Osteoblast (primary cell): Measurements from ENCODE around the gene DNAI1. TPM values are rescaled to one million over a fixed set of nuclear protein-coding genes. Genes with fewer than 3 reads are reported as not detected.

Source experiments
- DNase-seq: peaks from one replicate; pipeline ENCODE4 v3.0.0; 2011; ENCODE audit warnings: low spot score, mixed read lengths; ENCODE audit not compliant: insufficient read length; ENCODE audit errors: missing footprints
- H2AFZ ChIP-seq: 2 replicates; pipeline ENCODE4 v1.6.0; 2011; ENCODE audit warnings: mild to moderate bottlenecking, low read length
- H3K27ac ChIP-seq: 2 replicates; pipeline ENCODE4 v1.5.1; 2011; ENCODE audit warnings: mild to moderate bottlenecking, low read depth, low read length, moderate library complexity
- H3K27me3 ChIP-seq: 2 replicates; pipeline ENCODE4 v1.6.0; 2012; ENCODE audit warnings: mild to moderate bottlenecking, control low read depth, inconsistent platforms, low read length, moderate library complexity; ENCODE audit not compliant: insufficient read depth
- H3K36me3 ChIP-seq: 2 replicates; pipeline ENCODE4 v1.5.1; 2011; ENCODE audit warnings: mild to moderate bottlenecking, low read length, control low read depth, moderate library complexity; ENCODE audit not compliant: insufficient read depth
- H3K4me1 ChIP-seq: 2 replicates; pipeline ENCODE4 v1.5.1; 2011; ENCODE audit warnings: mild to moderate bottlenecking, low read length, control low read depth, moderate library complexity; ENCODE audit not compliant: insufficient read depth
- H3K4me2 ChIP-seq: 2 replicates; pipeline ENCODE4 v1.6.0; 2011; ENCODE audit warnings: mild to moderate bottlenecking, low read length; ENCODE audit not compliant: insufficient read depth
- H3K4me3 ChIP-seq: fragments of 200-600 bp; sonication (generic); 3 replicates; pipeline ENCODE4 v1.5.1; 2012; ENCODE audit warnings: mild to moderate bottlenecking, low read length, inconsistent platforms; ENCODE audit not compliant: insufficient read depth
- H3K79me2 ChIP-seq: 2 replicates; pipeline ENCODE4 v1.6.0; 2012; ENCODE audit warnings: mild to moderate bottlenecking, low read length, control low read depth, inconsistent platforms; ENCODE audit not compliant: insufficient read depth
- H3K9me3 ChIP-seq: 2 replicates; pipeline ENCODE4 v1.5.1; 2011; ENCODE audit warnings: low read depth, low read length, control low read depth
- H4K20me1 ChIP-seq: 2 replicates; pipeline ENCODE4 v1.6.0; 2012; ENCODE audit warnings: mild to moderate bottlenecking, low read length, control low read depth; ENCODE audit not compliant: insufficient read depth
- total RNA-seq: library from RNA; depleted of rRNA; stranded (reverse); fragments of >200 nt; gene quantifications from 2 replicates; pipeline ENCODE4 v1.2.3, GENCODE V29; 2012
- TF ChIP-seq, protein P1 (sequence below): IDR thresholded peaks from 2 replicates; pipeline ENCODE4 v1.5.1; 2011; ENCODE audit warnings: mild to moderate bottlenecking, low read depth, low read length, moderate library complexity; ENCODE audit errors: extremely low read depth

DNAI1 gene
- total RNA-seq, 1 donor, result 47.4 TPM

DNA sequence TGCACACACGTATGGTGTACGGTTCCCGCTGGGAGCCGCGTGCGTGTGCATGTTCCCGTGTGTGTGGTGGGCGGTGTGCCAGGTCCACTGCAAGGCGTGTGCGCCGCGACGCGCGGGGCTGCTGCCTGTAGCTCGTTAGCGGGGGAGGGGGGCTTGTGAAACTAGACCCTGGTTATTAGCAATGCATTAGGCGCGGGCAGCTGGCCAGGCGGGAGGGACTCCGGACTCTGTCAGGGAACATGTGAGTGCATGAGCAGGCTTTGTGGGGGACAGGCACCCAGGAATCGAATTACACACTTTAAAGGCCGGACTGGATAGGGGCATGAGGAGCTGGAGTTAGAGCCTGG, 96.4 kb downstream of the DNAI1 start:
- peak; percentile 57 for DNase-seq
- H3K79me2 ChIP-seq, result no peaks in the 10 kb centered on the region
- no peaks in the 10 kb centered on the region for H3K4me1 ChIP-seq
- peaks cover 10% of the 10 kb centered on the region for H3K27me3 ChIP-seq
- no peaks in the 10 kb centered on the region for H3K9me3 ChIP-seq
- no peak overlapping the region for H2AFZ ChIP-seq
- H4K20me1 ChIP-seq, result no peaks in the 10 kb centered on the region
- TF ChIP-seq, protein P1, sequence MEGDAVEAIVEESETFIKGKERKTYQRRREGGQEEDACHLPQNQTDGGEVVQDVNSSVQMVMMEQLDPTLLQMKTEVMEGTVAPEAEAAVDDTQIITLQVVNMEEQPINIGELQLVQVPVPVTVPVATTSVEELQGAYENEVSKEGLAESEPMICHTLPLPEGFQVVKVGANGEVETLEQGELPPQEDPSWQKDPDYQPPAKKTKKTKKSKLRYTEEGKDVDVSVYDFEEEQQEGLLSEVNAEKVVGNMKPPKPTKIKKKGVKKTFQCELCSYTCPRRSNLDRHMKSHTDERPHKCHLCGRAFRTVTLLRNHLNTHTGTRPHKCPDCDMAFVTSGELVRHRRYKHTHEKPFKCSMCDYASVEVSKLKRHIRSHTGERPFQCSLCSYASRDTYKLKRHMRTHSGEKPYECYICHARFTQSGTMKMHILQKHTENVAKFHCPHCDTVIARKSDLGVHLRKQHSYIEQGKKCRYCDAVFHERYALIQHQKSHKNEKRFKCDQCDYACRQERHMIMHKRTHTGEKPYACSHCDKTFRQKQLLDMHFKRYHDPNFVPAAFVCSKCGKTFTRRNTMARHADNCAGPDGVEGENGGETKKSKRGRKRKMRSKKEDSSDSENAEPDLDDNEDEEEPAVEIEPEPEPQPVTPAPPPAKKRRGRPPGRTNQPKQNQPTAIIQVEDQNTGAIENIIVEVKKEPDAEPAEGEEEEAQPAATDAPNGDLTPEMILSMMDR, result no peak
- no peak overlapping the region for H3K27ac ChIP-seq
- H3K4me2 ChIP-seq, result no peak overlapping the region
- H3K4me3 ChIP-seq, result no peak overlapping the region
- no peaks in the 10 kb centered on the region for H3K36me3 ChIP-seq

DNA sequence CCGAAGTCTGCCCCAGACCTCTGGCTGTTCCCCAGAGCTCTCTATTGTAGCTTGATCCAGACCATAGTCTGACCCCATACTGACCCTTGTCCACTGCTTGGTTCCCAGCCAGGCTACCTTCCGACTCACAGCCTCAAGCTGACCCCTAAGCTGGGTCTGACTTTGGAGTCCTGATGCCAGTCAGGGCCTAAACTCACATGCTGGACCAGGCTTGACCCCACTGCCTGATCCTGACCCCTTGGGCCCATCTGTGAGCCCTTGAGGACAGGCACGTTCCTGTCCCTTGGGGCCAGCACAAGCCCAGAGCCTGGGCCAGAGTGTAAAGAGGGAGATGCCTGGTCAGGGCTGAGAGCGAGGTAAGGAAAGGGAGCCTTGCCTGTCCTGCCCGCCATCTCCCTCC, 96.9 kb downstream of the DNAI1 start:
- H3K4me2 ChIP-seq, result no peak overlapping the region

DNA sequence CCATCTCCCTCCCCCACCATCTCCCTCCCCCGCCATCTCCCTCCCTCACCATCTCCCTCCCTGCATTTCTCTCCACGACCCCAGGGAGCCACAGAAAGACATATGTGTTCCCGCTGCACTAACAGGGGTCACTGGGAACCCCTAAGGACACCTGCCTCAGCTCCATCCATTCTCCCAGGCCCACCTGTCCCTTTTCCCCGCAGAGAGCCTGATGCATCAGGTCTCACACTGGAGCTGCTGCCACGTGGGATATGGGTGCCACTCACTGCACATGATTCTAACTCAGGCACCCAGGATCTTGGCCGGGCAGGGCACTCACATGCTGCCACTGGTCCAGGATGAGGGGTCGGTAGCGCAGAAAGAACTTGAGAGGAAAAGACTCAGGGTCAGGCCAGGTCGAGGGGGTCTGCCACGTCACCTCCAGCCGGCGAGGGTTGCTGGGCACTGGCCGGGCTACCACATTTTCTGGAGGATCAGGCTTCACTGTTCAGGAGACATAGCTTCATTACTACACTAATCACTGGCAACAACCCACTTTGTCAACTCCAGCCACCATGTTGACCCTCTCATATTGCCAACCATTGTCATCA, 97.4 kb downstream of the DNAI1 start:
- no peaks in the 10 kb centered on the region for H4K20me1 ChIP-seq
- H2AFZ ChIP-seq, result no peak overlapping the region
- H3K4me1 ChIP-seq, result no peaks in the 10 kb centered on the region
- no peaks in the 10 kb centered on the region for H3K9me3 ChIP-seq
- H3K36me3 ChIP-seq, result no peaks in the 10 kb centered on the region
- no peak overlapping the region for H3K4me3 ChIP-seq
- peak; percentile 68 for DNase-seq
- H3K27me3 ChIP-seq, result peaks cover 10% of the 10 kb centered on the region
- no peaks in the 10 kb centered on the region for H3K79me2 ChIP-seq
- no peak overlapping the region for H3K27ac ChIP-seq
- TF ChIP-seq, protein P1, result no peak
- no peak overlapping the region for H3K4me2 ChIP-seq

More for the DNA sequence above, 96.9 kb downstream of the DNAI1 start:
- H4K20me1 ChIP-seq, result no peaks in the 10 kb centered on the region
- no peaks in the 10 kb centered on the region for H3K36me3 ChIP-seq
- H2AFZ ChIP-seq, result no peak overlapping the region
- H3K27ac ChIP-seq, result no peak overlapping the region
- TF ChIP-seq, protein P1, result no peak
- no peaks in the 10 kb centered on the region for H3K79me2 ChIP-seq
- no peak overlapping the region for H3K4me3 ChIP-seq
- H3K27me3 ChIP-seq, result peaks cover 10% of the 10 kb centered on the region
- H3K4me1 ChIP-seq, result no peaks in the 10 kb centered on the region
- no peaks in the 10 kb centered on the region for H3K9me3 ChIP-seq
- DNase-seq, result peak; percentile 65

DNA sequence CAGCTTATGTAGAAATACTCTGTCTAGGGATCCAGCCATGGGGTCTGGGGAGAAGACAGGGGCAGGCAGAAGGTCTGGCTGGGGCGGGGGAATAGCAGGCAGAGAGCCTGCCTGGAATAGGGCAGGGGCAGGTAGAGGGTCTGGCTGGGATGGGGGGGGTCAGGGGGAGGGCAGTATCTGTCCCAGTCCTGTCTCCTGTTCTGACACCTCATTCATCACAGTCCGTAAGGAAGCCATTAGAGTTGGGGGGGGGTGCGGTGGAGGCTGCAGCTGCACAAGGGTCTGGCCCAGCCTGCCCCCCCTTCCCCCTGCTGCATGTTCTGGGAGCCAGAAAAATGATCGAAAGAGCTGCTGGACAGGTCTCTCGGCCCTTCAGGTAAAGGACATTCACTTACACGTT, 98.3 kb downstream of the DNAI1 start:
- no peak overlapping the region for H3K4me2 ChIP-seq
- no peaks in the 10 kb centered on the region for H3K4me1 ChIP-seq
- no peak overlapping the region for H2AFZ ChIP-seq
- H4K20me1 ChIP-seq, result no peaks in the 10 kb centered on the region
- peak; percentile 90 for DNase-seq
- H3K4me3 ChIP-seq, result no peak overlapping the region
- TF ChIP-seq, protein P1, result no peak
- no peak overlapping the region for H3K27ac ChIP-seq
- H3K9me3 ChIP-seq, result no peaks in the 10 kb centered on the region
- no peaks in the 10 kb centered on the region for H3K79me2 ChIP-seq
- no peaks in the 10 kb centered on the region for H3K36me3 ChIP-seq
- peaks cover 10% of the 10 kb centered on the region for H3K27me3 ChIP-seq
